HG03457 (cell line): ENCODE measurements around the gene PRDM12.
"Not testable (repeated sequence)": the region's sequence is repeated elsewhere in the genome, so short reads cannot be mapped to it uniquely, and the experiment has no call there.

Experiments used
- ATAC-seq: cut with Tn5 transposase; IDR thresholded peaks from one replicate; pipeline ENCODE4 v1.9.1; 2021; ENCODE audit warnings: moderate number of reproducible peaks; ENCODE audit not compliant: unreplicated experiment

The PRDM12 gene

GRCh38 chr9:130663258-130663976, 977 bp upstream of the PRDM12 start:
- no peak for ATAC-seq

GRCh38 chr9:130663977-130664250, 480 bp upstream of the PRDM12 start:
- no peak for ATAC-seq

GRCh38 chr9:130665029-130665430, 636 bp downstream of the PRDM12 start:
- ATAC-seq = no peak

- no peak for ATAC-seq
These were observed 1.3 kb downstream of the PRDM12 start for GRCh38 chr9:130665431-130666392.

- no peak for ATAC-seq
These were observed 2.2 kb downstream of the PRDM12 start for GRCh38 chr9:130666393-130667119.

- ATAC-seq = no peak
These were observed 2.7 kb downstream of the PRDM12 start for GRCh38 chr9:130667120-130667435.

- no peak for ATAC-seq
These were observed 3.8 kb downstream of the PRDM12 start for GRCh38 chr9:130668196-130668595.

- no peak for ATAC-seq
These were observed 4.3 kb downstream of the PRDM12 start for GRCh38 chr9:130668659-130669058.

- no peak for ATAC-seq
These were observed 5.6 kb downstream of the PRDM12 start for GRCh38 chr9:130669965-130670364.

GRCh38 chr9:130670644-130671043, 6.2 kb downstream of the PRDM12 start:
- no peak for ATAC-seq

GRCh38 chr9:130672466-130672865, 8.1 kb downstream of the PRDM12 start:
- no peak for ATAC-seq

GRCh38 chr9:130672933-130673615, 8.7 kb downstream of the PRDM12 start:
- ATAC-seq = no peak

- ATAC-seq = no peak
These were observed 11.0 kb downstream of the PRDM12 start for GRCh38 chr9:130675396-130675795.

- no peak for ATAC-seq
These were observed 12.9 kb downstream of the PRDM12 start for GRCh38 chr9:130677252-130677651.

GRCh38 chr9:130680836-130681768, 16.7 kb downstream of the PRDM12 start:
- no peak for ATAC-seq

- ATAC-seq = no peak
These were observed 17.5 kb downstream of the PRDM12 start for GRCh38 chr9:130681769-130682420.

- ATAC-seq = no peak
These were observed 18.2 kb downstream of the PRDM12 start for GRCh38 chr9:130682421-130683121.

- ATAC-seq = no peak
These were observed 20.7 kb downstream of the PRDM12 start for GRCh38 chr9:130685104-130685503.

GRCh38 chr9:130685945-130686344, 21.6 kb downstream of the PRDM12 start:
- ATAC-seq = not testable (repeated sequence)
